HG03025 (cell line): Measurements from ENCODE around the gene DAB2IP.

Source experiments
- ATAC-seq: cut with Tn5 transposase; IDR thresholded peaks from one replicate; pipeline ENCODE4 v1.9.1; 2021; ENCODE audit warnings: mild to moderate bottlenecking, moderate library complexity; ENCODE audit not compliant: unreplicated experiment, low FRiP score

Gene DAB2IP

DNA sequence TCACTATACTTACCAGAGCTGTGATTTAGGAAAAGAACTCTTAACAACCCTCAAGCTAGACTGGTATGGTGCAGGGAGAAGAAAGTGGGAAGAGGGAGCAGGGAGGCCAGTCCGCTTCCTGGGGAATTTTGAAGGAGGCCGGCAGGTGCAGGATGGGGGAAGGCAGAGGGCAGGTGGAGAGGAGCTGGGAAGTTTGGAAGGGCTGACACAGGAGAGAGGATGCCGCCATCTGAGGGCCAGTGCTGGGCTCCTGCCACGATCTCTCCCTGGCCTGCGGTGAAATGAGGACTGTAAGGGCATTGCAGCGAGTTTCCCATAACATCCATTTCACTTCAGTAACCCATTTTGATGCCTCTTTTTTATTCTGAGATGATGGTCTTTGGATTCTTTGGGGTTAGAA lies 8.9 kb downstream of the DAB2IP start:
- no peak for ATAC-seq

DNA sequence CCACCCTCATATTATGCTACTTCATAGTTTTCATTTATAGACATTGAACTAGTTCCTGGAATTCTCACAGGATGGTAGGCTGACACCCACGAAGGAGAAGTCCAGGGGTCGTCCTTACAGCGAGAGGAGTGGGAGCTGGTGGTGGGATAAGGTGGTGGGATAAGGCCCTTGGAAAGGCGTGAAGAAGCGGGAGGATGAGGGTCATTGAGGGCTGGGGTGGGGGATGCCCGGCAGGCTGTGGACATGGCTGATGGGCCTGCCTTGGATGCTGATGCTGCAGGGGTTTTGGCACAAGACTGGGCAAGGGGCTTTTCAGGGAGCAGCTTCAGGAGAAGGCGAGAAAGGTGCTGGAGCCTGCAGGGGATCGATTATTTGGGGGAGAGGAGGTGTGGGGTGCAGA lies 9.4 kb downstream of the DAB2IP start:
- ATAC-seq: no peak

DNA sequence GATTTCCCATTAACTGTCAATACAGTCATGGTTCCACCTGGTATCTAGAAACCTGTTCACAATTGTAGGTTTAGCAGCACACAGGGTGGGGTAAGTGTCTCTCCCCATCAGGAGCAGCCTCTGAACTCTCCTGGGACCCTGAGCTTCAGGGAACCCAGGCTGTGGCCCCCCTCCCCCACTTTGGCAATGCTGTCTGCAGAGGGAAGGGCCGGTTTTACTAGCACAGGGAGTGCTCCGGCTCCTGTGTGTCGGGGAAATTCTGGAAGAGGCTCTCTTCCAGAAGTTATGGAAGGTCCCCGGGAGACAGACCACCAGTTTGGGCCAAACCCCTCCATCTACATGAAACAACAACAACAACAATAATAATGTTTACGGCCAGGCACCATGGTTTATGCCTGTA lies 9.9 kb downstream of the DAB2IP start:
- ATAC-seq: no peak

DNA sequence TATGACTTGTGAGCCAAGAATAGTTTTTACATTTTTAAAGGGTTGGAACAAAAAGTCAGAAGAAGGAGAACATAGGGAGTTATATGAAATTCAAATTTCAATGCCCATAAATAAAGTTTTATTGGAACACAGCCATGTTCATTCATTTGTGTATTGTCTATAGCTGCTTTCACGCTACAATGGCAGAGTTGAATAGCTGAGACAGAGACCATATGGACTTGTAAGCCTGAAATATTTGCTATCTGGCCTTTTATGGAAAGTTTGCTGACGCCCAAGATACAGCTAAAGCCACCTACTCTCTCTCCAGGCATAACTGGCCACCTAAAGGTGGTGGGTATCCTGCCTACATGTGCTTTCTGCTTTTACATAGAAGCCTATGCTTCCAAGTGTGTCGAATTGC lies 10.9 kb downstream of the DAB2IP start:
- no peak for ATAC-seq

DNA sequence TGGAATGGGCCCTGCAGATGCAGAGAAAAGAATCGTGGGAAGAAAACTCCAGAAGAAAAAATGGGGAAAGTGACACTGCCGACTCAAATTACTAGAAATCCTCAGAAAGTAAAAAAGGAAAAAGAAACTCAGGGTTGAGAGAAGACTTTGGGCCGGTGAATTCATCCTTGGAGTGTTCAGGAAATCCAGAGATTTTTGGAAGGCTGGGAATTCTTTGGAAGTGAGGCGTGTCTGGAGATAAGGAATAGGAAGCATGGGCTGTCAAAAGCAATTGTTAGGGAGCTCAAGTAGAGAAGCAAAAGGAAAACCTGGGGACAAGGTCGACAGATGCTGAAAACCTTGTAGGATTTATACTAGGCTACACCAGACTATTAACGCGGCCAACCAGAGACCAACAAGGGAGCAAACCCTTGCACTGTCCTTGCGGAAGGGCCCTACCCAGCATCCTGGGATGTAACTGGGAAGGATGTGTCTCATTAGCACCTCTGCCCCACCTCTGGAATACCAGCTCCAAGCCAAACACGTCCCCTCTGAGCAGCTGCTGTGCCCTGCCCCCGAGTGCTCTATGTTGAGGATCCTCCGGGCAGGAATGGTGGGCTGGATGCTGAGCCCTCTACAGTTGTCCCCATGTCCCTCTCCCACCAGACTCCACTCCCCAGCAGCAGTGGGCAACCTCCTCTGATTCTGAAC lies 11.6 kb downstream of the DAB2IP start:
- no peak for ATAC-seq

DNA sequence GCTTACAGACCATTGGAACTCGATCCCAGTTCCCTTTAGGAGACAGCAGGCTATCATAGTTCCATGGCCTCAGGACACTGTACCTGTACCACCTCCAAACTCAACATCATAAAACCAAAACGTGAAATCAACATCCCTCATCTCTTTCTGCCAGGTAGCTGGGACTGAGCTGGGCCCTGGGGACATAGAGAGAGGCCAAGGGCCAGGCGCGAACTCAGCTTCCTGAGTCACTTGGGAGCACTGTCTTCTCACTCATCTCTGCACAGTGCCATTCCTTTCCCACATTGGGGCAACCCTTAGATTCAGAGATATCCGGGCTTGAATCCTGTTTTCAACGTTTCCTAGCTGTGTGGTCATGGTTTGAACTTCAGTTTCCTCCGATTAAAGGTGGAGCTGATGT lies 12.2 kb downstream of the DAB2IP start:
- no peak for ATAC-seq

DNA sequence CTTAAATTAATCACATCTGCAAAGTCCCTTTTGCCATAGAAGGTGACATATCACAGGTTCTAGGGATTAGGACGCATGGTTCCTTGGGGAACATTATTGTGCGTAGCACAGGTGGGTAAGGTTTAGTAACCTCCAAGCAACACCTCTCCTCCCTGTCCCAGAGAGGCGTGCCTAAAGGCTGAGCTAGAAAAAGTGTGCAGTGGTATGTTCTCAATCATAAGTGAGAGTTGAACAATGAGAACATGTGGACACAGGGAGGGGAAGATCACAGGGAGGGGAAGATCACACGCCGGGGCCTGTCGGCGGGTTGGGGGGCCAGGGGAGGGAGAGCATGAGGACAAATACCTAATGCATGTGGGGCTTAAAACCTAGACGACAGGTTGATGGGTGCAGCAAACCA lies 14.9 kb downstream of the DAB2IP start:
- ATAC-seq: no peak

DNA sequence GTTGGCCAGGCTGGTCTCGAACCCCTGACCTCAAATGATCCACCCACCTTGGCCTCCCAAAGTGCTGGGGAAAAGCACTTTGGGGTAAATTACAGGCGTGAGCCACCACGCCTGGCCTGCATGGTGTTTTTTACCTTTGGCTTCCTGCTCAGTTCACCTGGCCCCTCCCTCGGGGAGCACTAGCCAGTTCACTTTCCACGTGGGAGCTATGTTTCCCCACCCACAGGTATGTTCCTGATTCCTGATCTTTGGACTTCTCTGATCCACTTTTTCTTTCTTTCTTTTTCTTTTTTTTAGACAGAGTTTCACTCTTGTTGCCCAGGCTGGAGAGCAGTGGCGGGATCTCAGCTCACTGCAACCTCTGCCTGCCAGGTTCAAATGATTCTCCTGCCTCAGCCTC lies 15.8 kb downstream of the DAB2IP start:
- ATAC-seq: no peak

DNA sequence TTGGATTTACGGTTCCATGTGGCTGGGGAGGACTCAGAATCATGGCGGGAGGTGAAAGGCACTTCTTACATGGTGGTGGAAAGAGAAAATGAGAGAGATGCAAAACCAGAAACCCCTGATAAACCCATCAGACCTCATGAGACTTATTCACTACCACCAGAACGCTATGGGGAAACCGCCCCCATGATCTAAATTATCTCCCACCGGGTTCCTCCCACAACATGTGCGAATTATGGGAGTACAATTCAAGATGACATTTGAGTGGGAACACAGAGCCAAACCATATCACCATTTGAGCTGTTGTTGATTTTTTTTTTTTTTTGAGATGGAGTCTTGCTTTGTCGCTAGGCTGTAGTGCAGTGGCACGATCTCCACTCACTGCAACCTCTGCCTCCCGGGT lies 16.5 kb downstream of the DAB2IP start:
- no peak for ATAC-seq

DNA sequence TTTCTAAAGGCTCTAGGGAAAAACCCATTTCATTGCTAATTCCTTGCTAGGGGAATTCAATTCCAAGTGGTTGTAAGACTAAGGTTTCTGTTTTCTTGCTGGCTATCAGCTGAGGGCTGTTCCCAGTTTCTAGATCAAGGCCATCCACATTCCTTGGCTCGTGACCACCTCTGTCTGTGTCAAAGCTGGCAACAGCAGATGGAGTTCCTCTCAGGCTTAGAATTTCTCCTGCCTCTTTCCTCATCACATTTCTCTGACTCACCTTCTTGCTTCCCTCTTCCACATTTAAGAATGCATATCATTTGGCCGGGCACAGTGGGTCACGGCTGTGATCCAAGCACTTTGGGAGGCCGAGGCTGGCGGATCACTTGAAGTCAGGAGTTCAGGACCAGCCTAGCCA lies 19.0 kb downstream of the DAB2IP start:
- no peak for ATAC-seq

DNA sequence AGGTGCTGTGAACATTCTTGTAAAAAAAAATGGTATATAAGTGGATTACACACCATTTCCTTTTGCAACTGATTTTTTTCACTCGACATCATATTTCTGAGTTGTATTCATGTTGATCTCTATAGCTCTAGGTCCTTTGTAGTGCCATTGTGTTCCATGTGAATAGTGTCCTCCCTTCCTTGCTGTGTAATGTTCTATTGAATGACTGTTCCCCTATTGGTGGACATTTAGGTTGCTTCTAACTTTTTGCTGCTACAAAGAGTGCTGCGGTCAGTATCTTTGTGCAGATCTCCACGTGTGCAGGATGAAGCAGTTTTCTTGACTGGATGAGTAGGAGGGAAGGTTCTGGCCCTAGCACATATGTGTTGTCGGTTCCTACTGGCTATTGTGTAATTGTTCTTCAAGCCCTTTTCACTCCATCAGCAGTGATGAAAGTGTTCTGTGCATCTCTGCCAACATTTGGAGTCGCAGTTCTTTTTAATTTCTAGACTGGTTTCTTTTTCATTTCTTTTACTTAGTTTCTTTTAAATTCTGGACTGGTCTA lies 20.2 kb downstream of the DAB2IP start:
- ATAC-seq: no peak

DNA sequence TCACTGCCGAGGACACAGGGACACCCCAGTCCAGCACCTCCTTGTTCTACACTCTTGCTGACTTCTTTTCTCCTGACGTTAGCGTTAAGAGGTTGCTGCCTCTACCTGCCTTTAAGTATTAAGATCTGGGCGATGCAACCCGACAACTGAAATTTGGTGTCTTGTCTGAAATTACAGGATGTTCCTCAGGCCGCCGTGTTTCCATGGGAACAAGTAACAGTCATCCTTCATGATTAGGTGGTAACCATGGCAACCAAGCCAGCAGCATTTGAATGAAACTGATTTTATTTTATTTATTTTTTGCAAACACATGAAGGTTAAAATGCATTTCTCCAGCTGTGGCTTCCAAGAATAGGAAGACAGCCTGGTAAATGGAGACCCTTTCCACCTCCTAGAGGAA lies 20.8 kb downstream of the DAB2IP start:
- no peak for ATAC-seq

DNA sequence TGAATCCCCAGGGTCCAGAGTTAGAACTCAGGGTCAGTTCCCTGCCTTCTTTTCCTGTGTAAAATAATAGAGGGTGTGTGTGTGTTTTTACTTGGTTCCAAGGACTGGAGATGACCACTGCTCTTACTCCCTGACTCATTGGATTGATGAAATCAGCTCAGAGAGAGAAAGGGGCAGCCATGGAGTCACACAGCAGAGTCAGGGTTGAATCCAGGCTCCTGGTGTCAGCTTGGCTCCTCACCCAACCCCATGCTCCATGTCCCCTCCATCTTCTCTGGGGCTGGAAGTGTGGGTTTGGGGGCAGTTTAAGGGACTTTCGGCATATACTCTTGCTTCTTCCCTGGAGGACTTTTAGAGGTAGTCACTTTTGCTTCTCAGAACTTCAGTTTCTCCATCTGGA lies 21.6 kb downstream of the DAB2IP start:
- no peak for ATAC-seq

DNA sequence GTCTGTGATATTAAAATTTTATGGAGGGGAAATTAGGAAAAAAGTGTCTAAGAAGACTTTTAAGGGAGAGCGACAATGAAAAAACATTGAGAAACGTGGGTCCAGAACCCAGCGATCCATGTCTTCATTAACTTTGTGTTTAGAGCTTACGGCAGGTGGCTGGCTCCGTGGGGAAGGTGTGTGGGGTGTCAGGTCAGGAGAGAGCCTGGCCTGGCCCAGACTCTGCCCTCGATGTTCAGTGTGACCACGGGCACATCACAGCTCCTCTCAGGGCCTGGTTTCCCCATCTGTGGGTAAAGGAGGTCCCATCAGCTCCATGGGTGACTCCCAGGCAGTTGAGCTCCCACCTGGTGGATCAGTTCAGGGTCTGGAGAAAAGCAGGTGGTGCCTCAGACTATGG lies 22.1 kb downstream of the DAB2IP start:
- ATAC-seq: no peak

DNA sequence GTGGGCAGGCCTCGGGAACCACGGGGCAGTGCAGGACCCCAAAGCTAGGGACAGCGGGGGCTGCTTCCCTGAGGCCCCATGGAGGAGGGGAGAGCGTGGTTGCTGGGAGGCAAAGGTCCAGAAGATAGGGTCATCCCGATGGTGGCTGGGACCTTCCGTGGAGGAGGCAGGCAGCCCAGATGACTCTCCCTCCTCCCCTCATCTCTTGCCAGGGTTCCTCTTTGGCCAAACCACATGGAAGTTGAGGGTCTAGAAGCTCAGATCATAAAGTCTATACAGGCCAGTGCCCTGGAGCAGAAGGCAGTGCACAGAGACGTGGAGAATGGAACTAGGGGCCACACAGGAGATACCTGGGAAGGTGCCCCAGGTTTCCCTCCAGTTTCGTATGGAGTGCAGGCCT lies 22.6 kb downstream of the DAB2IP start:
- no peak for ATAC-seq

DNA sequence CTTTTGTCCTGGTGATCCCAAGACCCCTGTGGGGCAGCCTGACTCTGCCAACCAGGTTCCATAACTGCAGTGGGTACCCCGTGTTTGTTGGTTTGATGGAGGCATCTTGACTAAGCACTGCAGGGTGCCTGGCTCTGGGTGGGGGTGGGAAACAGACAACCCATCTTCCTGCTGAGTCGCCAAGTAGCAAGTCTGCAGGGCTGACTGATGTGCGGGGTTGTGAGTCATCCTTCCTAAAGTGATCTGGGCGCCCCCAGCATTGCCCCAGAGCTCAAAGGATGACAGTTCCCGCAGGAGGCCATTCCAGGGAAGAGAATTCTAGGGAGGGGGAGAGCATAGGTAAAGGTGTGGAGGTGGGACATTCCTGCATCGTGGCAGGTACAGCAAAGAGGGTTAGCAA lies 23.5 kb downstream of the DAB2IP start:
- no peak for ATAC-seq

DNA sequence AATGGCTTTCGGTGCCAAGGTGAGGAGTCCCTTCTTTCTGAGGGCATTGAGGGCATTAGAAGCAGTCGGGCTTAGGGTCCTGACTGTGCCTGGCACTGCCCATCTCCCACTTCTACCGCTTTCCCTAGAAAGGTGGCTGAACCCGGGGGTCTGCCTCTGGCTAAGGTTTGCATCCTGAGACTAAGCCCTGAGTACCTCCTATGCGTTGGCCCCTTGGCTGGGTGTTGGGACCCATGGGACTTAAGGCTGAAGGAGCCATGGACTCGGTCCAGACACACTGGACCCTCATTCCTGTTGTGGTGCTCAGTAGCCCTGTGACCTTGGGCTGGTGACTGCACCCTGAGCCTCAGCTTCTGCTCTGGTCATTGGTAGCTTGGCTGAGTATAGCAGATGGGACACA lies 23.9 kb downstream of the DAB2IP start:
- no peak for ATAC-seq

DNA sequence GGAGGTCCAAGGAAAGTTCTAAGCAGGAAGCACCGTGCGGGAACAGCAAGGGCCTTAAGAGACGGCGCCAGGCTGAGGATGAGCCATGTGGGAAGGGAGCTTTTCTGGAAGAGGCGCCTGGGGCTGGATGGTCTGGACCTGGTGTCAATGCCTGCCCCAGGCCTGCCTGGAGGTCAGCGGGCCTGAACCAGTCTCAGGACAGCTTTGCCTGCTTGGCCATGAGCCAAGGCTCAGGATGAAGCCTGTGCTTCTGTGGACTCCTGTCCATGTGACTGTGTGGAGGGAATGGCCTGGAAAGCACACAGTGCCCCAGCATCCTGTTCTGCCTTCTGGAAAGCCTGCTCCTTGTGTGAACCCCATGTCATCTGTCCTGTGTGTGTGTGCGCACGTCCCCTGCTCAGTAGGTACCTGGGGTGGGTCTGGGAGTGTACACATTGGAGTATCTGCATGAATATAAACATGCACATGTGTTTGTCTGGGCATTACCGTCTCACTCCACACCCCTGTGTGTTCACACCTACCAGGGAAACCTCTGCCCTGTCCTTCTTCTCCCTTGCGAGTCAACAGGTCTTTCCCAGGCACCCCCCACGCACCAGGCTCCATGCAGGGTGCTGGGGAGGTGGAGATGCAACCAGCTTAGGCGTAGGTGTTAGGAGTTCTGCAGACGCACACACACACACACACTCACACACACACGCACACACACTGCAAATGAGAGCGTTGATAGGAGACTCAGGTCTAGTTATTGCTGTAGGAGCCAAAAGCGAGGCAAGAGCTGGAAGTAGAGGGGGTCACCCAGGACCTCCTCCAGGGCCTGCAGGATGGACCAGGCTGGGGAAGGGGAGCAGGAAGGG lies 24.8 kb downstream of the DAB2IP start:
- no peak for ATAC-seq

DNA sequence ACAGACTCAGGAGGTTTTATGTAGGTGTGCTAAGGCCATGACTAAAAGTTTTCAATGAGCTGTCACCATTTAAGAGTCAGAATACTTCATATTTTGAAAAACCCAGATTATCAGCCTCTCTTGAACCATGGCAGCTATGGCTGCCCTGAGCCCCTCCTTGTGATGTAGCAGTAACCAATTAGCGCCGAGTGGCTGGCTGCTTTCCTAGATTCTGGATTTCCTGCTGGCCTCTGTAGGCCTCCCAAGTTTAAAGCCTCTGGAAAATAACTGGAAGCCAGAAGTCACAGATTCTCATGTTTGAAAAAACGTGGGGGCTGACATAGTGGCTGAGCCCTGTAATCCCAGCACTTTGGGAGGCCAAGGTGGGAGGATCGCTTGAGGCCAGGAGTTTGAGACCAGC lies 25.5 kb downstream of the DAB2IP start:
- ATAC-seq: no peak

DNA sequence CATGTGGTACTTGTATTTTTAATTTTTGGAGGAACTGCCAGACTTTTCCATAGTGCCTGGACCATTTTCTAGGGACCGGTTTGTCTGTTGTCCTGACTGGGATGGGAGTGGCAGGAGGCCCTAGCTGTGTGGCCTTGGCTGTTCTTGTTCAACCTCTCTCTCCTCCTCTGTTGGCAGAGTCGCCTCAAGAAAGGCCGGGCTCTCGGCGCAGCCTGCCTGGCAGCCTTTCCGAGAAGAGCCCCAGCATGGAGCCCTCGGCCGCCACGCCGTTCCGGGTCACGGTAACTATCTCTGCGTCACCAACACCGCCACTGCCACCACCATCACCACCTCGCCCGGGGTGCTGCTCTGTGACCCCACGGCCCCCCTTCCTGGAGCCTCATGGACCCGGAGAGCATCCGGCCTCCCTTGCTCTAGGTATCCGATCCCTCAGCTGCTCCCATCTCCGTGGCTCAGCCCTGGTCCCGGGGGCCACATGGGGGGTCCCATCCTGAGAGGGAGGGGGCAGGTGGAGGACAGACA lies 27.1 kb downstream of the DAB2IP start:
- ATAC-seq: no peak

DNA sequence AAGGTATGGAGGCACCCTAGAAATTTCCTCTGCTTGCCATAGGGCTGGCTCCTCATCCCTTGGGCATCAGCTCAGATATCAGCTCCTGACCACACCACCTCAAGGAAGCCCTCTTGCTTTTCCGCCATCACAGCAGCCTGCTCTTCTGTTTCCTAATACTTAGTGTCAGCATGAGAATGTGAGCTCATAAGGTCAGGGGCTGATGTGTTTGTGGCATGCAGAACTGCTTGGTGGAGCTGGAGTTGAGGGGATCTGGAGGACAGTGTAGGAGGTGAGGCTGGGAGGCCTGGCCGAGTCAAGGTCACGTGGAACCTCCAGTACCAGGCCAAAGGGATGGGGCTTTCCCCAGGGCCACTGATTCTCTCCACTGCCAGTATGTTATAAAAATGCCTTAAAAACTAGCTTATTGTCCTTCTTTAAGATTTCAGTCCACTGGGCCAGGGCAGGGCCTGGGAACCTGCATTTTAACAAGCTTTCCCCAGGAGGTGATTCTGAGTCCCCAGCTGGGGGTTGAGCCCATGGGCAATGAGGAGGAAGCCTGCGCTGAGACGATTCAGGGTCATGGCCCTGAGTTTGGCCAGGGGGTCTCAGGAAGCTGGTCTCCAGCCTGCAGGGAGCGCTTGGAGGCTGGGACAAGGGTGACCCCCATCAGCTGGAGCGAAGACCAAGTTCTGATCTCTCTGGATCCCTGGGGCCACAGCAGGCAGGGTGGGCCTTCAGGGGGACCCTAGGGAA lies 28.6 kb downstream of the DAB2IP start:
- no peak for ATAC-seq
